Ascending aorta (tissue), 2 donors: Measurements from ENCODE around the gene GAP43. TPM values are rescaled to one million over a fixed set of nuclear protein-coding genes. Genes with fewer than 3 reads are reported as not detected.

Experiments
- DNase-seq, 2 donors: peaks; one replicate each; pipeline ENCODE4 v3.0.0-alpha.2; 2019; ENCODE audit warnings: low spot score in 2 of 2
- H3K27ac ChIP-seq, 2 donors: fragments of 200-600 bp; sonication (generic); one replicate each; pipeline ENCODE4 v1.5.1; 2016 to 2017; ENCODE audit warnings: mild to moderate bottlenecking in 1 of 2
- H3K27me3 ChIP-seq: fragments of 200-600 bp; sonication (generic); one replicate; pipeline ENCODE4 v1.5.1; 2017
- H3K36me3 ChIP-seq, 2 donors: fragments of 200-600 bp; sonication (generic); one replicate each; pipeline ENCODE4 v1.5.1; 2016
- H3K4me1 ChIP-seq, 2 donors: fragments of 200-600 bp; sonication (generic); one replicate each; pipeline ENCODE4 v1.5.1; 2016 to 2017; ENCODE audit warnings: mild to moderate bottlenecking in 1 of 2
- H3K4me3 ChIP-seq, 2 donors: fragments of 200-600 bp; sonication (generic); one replicate each; pipeline ENCODE4 v1.5.1; 2016 to 2017; ENCODE audit warnings: mild to moderate bottlenecking in 1 of 2
- H3K9me3 ChIP-seq, 2 donors: fragments of 200-600 bp; sonication (generic); one replicate each; pipeline ENCODE4 v1.5.1; 2016
- CTCF ChIP-seq, 3 experiments: fragments of 200-600 bp in 2 of 3; fragments of 450-650 bp in 1 of 3; sonication (generic) in 2 of 3; IDR thresholded peaks; one replicate each; pipeline ENCODE4 v1.5.1; 2016 to 2019; ENCODE audit warnings: antibody characterized with exemption in 3 of 3, mild to moderate bottlenecking in 1 of 3, moderate library complexity in 1 of 3
- intact Hi-C: fragments of 100-400 bp; cut with DNase I; formaldehyde crosslinking; loops from one replicate; pipeline ENCODE4 v1.15.1; 2023
- total RNA-seq: library from RNA; depleted of rRNA; stranded (reverse); fragments of >200 nt; gene quantifications from one replicate; pipeline ENCODE4 v1.1.0, GENCODE V29; 2016

GAP43 gene
- total RNA-seq, 1 donor from 2014 or later: 0.21 TPM

- no peak for TF ChIP-seq CTCF (IDR thresholded peaks at IDR 0.05)
- Histone ChIP-seq H3K9me3 (no peaks in the 10 kb centered on the region), H3K4me1 (peaks cover 0 to 10% of the 10 kb centered on the region in 2 donors), H3K27ac (peak overlapping the region; percentile 57 to 67), H3K36me3 (no peaks in the 10 kb centered on the region), H3K4me3 (no peak overlapping the region), H3K27me3 (no peaks in the 10 kb centered on the region)
- intact Hi-C loops: no loop called here
- DNase-seq: no peak
Observed at GRCh38 chr3:115666081-115666480, 42.8 kb downstream of the GAP43 start.

DNA sequence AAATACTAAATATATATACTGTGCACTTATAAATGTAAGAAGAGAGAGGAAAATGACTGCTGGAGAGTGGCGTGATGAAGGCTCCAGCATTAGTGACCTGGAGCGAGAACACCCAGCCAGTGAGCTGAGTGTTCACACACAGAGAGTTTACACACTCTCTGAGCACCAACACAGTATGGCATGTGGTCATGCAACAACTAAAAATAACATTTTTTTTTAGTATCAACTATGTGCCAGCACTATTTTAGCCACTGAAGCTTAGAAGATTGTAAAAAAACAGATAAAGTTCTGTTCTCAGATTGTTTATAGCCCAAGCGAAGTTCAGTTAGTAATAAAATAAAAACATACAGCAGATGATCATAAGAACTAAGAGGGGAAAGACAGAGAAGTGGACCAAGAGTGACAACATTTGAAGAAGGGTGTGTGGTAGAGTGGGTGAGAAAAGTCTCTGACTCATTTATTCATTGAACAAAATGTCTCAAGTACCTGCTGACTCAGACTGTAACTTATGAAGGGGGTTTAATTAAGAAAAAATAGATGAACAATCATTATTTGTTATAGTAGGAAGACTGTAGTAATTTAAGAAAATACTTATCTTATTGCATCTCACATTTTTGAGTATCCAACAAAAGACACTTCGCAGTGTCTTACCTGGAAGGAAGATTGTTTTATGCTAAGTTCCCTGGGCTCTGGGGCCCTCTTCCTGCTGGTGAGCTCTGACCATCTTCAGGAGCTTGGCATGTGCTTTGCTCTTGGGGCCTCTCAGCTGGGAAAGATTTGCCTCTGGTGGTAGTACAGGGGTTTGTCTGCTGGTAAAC, 43.8 kb downstream of the GAP43 start:
- DNase-seq: no peak
- peak overlapping the region; percentile 57 to 67 for H3K27ac ChIP-seq
- H3K9me3 ChIP-seq: no peaks in the 10 kb centered on the region
- intact Hi-C loops: no loop called here
- no peak for TF ChIP-seq CTCF (IDR thresholded peaks at IDR 0.05)
- H3K27me3 ChIP-seq: no peaks in the 10 kb centered on the region
- no peak overlapping the region for H3K4me3 ChIP-seq
- H3K36me3 ChIP-seq: no peaks in the 10 kb centered on the region
- H3K4me1 ChIP-seq: peaks cover 0 to 13% of the 10 kb centered on the region in 2 donors

DNA sequence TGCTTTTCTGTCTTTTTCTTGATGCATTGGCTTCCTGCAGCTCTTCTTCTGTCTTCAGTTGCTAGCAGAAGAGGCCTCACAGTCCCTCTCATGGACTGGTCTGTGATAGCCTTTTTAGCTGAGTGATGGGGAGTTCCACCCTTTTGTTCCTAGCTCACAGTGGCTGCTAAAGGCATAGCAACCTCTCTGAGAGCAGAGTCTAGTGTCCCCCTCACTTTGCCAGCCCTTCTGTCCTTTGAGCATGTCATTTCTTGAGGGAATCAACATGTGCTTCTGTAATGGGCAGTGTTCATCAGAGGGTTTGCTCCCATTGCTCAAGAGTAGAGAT, 44.4 kb downstream of the GAP43 start:
- TF ChIP-seq CTCF (IDR thresholded peaks at IDR 0.05): no peak
- Histone ChIP-seq H3K27me3 (no peaks in the 10 kb centered on the region), H3K4me3 (no peak overlapping the region), H3K4me1 (peaks cover 0 to 16% of the 10 kb centered on the region in 2 donors), H3K36me3 (no peaks in the 10 kb centered on the region), H3K27ac (peak overlapping the region; percentile 57 to 67), H3K9me3 (no peaks in the 10 kb centered on the region)
- intact Hi-C loops: no loop called here
- no peak for DNase-seq

GRCh38 chr3:115670911-115671310, 47.6 kb downstream of the GAP43 start:
- no peak for DNase-seq
- no peaks in the 10 kb centered on the region for H3K36me3 ChIP-seq
- TF ChIP-seq CTCF (IDR thresholded peaks at IDR 0.05): no peak
- H3K4me3 ChIP-seq: no peak overlapping the region
- H3K9me3 ChIP-seq: no peaks in the 10 kb centered on the region
- H3K4me1 ChIP-seq: peaks cover 0 to 19% of the 10 kb centered on the region in 2 donors
- intact Hi-C loops: no loop called here
- no peaks in the 10 kb centered on the region for H3K27me3 ChIP-seq
- no peak overlapping the region for H3K27ac ChIP-seq

DNA sequence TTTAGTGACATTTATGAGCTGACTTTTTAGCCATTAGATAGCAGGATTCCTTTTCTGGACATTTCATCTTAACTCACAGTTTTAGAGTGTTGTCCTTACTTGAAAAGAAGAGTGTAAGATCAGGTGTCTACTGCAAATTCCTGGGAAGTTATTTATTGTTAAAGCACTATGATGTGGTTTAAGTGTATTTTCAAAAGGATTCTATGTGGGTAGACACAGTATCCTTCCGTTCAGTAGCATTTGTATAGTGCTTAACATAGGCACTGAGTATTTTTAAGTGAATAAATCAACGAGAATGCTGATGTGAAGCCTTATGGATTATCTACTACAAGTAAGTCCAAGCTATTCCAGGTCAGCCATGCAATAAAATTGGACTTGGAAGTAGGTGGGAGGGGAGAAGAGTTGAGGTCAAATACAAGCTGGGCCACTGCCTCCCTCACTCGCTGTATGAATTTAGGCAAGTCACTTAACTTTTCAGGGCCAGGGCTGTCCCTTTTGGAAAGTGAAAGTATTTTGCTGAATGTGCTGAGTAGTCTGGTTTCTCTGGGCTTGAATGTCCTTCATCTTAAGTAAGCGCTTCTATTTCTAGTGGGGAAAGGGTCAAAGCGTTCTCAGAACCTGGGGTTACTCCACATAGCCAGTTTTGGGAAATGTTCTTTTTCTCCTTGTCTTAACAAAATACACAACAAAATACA, 48.6 kb downstream of the GAP43 start:
- Histone ChIP-seq H3K36me3 (no peaks in the 10 kb centered on the region), H3K9me3 (no peaks in the 10 kb centered on the region), H3K27me3 (no peaks in the 10 kb centered on the region), H3K27ac (peak overlapping the region; percentile 13 to 29), H3K4me3 (peak overlapping the region in 1 of 2 donors; percentile 34), H3K4me1 (peaks cover 0 to 13% of the 10 kb centered on the region in 2 donors)
- intact Hi-C loops: no loop called here
- DNase-seq: no peak
- TF ChIP-seq CTCF (IDR thresholded peaks at IDR 0.05): no peak
